ENCODE measurements around the gene SYNPO2L.
"Not testable (repeated sequence)": the region's sequence is repeated elsewhere in the genome, so short reads cannot be mapped to it uniquely, and the experiment has no call there.

DNA sequence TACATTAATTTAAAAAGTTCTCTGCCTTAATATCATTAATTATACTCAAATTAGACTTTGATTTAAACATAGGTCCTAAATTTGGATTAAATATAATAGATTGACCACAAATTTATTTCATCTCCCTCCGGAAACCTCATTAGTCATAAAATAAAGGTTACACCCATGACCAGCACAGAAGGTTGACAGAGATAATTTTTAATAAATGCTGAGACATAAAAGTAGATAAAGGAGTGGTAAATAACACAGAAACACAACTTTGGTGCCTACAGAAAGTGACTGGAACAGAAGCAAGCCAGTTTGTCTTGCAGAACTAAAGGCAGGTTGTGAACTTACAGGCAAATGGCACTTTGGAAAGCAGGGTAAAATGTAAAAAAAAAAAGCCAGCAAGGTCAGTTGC is 31.8 kb upstream of the SYNPO2L start:
- TF ChIP-seq, protein P1, sequence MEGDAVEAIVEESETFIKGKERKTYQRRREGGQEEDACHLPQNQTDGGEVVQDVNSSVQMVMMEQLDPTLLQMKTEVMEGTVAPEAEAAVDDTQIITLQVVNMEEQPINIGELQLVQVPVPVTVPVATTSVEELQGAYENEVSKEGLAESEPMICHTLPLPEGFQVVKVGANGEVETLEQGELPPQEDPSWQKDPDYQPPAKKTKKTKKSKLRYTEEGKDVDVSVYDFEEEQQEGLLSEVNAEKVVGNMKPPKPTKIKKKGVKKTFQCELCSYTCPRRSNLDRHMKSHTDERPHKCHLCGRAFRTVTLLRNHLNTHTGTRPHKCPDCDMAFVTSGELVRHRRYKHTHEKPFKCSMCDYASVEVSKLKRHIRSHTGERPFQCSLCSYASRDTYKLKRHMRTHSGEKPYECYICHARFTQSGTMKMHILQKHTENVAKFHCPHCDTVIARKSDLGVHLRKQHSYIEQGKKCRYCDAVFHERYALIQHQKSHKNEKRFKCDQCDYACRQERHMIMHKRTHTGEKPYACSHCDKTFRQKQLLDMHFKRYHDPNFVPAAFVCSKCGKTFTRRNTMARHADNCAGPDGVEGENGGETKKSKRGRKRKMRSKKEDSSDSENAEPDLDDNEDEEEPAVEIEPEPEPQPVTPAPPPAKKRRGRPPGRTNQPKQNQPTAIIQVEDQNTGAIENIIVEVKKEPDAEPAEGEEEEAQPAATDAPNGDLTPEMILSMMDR (IDR thresholded peaks at IDR 0.05; ENCODE audit: poor library complexity, severe bottlenecking): not testable (repeated sequence)
- TF ChIP-seq EZH2 (IDR thresholded peaks at IDR 0.05; ENCODE audit: borderline replicate concordance, insufficient read depth, low read length, poor library complexity, severe bottlenecking); SMC3 (conservative IDR thresholded peaks at IDR 0.05; ENCODE audit: poor library complexity); POLR2AphosphoS5 (IDR thresholded peaks at IDR 0.05); RAD21 (conservative IDR thresholded peaks at IDR 0.05); TAF1 (IDR thresholded peaks at IDR 0.05; ENCODE audit: low read depth); MXI1 (conservative IDR thresholded peaks at IDR 0.05; ENCODE audit: poor library complexity, severe bottlenecking); EP300 (conservative IDR thresholded peaks at IDR 0.05; ENCODE audit: poor library complexity, severe bottlenecking): not testable (repeated sequence)
- TF ChIP-seq, protein P2, sequence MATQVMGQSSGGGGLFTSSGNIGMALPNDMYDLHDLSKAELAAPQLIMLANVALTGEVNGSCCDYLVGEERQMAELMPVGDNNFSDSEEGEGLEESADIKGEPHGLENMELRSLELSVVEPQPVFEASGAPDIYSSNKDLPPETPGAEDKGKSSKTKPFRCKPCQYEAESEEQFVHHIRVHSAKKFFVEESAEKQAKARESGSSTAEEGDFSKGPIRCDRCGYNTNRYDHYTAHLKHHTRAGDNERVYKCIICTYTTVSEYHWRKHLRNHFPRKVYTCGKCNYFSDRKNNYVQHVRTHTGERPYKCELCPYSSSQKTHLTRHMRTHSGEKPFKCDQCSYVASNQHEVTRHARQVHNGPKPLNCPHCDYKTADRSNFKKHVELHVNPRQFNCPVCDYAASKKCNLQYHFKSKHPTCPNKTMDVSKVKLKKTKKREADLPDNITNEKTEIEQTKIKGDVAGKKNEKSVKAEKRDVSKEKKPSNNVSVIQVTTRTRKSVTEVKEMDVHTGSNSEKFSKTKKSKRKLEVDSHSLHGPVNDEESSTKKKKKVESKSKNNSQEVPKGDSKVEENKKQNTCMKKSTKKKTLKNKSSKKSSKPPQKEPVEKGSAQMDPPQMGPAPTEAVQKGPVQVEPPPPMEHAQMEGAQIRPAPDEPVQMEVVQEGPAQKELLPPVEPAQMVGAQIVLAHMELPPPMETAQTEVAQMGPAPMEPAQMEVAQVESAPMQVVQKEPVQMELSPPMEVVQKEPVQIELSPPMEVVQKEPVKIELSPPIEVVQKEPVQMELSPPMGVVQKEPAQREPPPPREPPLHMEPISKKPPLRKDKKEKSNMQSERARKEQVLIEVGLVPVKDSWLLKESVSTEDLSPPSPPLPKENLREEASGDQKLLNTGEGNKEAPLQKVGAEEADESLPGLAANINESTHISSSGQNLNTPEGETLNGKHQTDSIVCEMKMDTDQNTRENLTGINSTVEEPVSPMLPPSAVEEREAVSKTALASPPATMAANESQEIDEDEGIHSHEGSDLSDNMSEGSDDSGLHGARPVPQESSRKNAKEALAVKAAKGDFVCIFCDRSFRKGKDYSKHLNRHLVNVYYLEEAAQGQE (IDR thresholded peaks at IDR 0.05; ENCODE audit: borderline replicate concordance): not testable (repeated sequence)
